Measurements from ENCODE around the gene RFTN1. TPM values are rescaled to one million over a fixed set of nuclear protein-coding genes. Genes with fewer than 3 reads are reported as not detected.

RFTN1 gene
- total and polyA plus RNA-seq, 2 of the 8 experiments (the other 6 are each of a cell fraction or from before 2014, with no cell fraction given) = 4.6 to 6.7 TPM

DNA sequence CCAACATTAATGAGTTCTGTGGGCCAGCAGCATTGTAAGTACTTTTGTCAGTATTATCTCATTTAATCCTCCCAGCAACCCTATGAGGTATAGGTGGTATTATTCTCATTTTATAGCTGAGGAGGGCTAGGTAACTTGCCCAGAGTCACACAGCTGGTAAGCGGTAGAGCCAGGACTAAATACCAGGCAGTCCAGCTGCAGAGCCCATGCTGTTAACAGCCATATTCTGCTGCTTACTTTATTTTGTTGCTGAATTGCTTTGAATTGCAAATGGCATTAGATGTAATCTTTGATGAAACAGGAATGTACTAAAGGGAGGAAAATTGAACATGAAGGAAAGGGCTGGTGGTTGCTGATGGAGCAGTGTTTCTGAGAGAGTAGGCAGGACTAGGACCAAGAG lies 228.9 kb downstream of the RFTN1 start:
- H3K79me1 ChIP-seq (ENCODE audit: low read depth, low read length) = 0 out of 2 replicates have a peak, but pooled peaks cover 3% of the 10 kb centered on the region
- no peaks in the 10 kb centered on the region for H3K4me1 ChIP-seq (replicated peaks in 1 of 4; ENCODE audit: control insufficient read depth in 3 of 4, insufficient read depth in 4 of 4, low read length in 3 of 4)
- H3K23me2 ChIP-seq (ENCODE audit: low read depth, low read length) = no peaks in the 10 kb centered on the region
- no peaks in the 10 kb centered on the region for H3K27me3 ChIP-seq (replicated peaks in 1 of 4; ENCODE audit: control insufficient read depth in 3 of 4, extremely low read depth in 1 of 4, insufficient read depth in 3 of 4, low read length in 3 of 4)
- DNase-seq (ENCODE audit: low read depth in 1 of 2, low spot score in 2 of 2) = no peak
- no peak overlapping the region for H3K9ac ChIP-seq (replicated peaks in 1 of 4; ENCODE audit: extremely low read depth in 1 of 4, low read depth in 3 of 4, low read length in 3 of 4)
- no peak overlapping the region for H3K27ac ChIP-seq (ENCODE audit: low read depth, low read length)
- ChIA-PET CTCF (ENCODE audit: partially characterized antibody) (interaction anchor here (0.8 to 1.7 kb wide), 3 partner anchors 10 to 266 kb away, joined by 3 to 4 read pairs (median 3); no protein-coding TSS in a partner anchor), POLR2A (ENCODE audit: partially characterized antibody) (no interaction called here)
- no peak overlapping the region for H3K18ac ChIP-seq (ENCODE audit: extremely low read depth, low read length)
- no peaks in the 10 kb centered on the region for H3K79me2 ChIP-seq (ENCODE audit: control insufficient read depth in 1 of 2, insufficient read depth in 2 of 2, low read length in 2 of 2)
- H2BK20ac ChIP-seq (ENCODE audit: low read length) = no peak overlapping the region
- no peak overlapping the region for H3K4me2 ChIP-seq (ENCODE audit: insufficient read depth in 1 of 2, low read depth in 2 of 2, low read length in 2 of 2)
- no peak overlapping the region for H2BK12ac ChIP-seq (ENCODE audit: low read depth, low read length)
- H2BK120ac ChIP-seq (replicated peaks; ENCODE audit: low read depth, low read length) = no peak overlapping the region
- no peak for FAIRE-seq
- no peaks in the 10 kb centered on the region for H3K9me3 ChIP-seq (ENCODE audit: insufficient read depth in 2 of 2, low read depth in 1 of 2, low read length in 1 of 2)
- H4K5ac ChIP-seq (ENCODE audit: insufficient read length, low read depth, low read length) = no peak overlapping the region
- H3K4ac ChIP-seq (replicated peaks; ENCODE audit: insufficient read length, low read depth, low read length) = no peak overlapping the region
- no peak overlapping the region for H3K14ac ChIP-seq (ENCODE audit: insufficient read length)
- H3K36me3 ChIP-seq (ENCODE audit: control insufficient read depth in 2 of 4, insufficient read depth in 4 of 4, low read length in 3 of 4) = peaks cover 2 to 21% (median 9%) of the 10 kb centered on the region in 4 experiments; a peak in 6 of 8 replicates
- no peak overlapping the region for H3K23ac ChIP-seq (ENCODE audit: insufficient read length)
- no peak overlapping the region for H4K8ac ChIP-seq (ENCODE audit: extremely low read depth, insufficient read depth, low read length)
- no peak overlapping the region for H4K91ac ChIP-seq (replicated peaks; ENCODE audit: insufficient read length, low read length)
- no peak overlapping the region for H2AFZ ChIP-seq (ENCODE audit: low read length)
- no peak overlapping the region for H2AK5ac ChIP-seq (ENCODE audit: low read depth, low read length)
- H3K56ac ChIP-seq (replicated peaks; ENCODE audit: insufficient read length, low read depth, low read length) = no peak overlapping the region
- no peak overlapping the region for H3K4me3 ChIP-seq (ENCODE audit: extremely low read depth in 1 of 4, insufficient read depth in 2 of 4, low read depth in 3 of 4, low read length in 4 of 4)
- TF ChIP-seq HDAC6 (IDR thresholded peaks at IDR 0.05; ENCODE audit: low read depth, low read length) = no peak
- no peak for TF ChIP-seq CEBPB (IDR thresholded peaks at IDR 0.05; ENCODE audit: low read depth, low read length)
- no peak for TF ChIP-seq GABPA (IDR thresholded peaks at IDR 0.05; ENCODE audit: borderline replicate concordance, insufficient read depth, low read length)
- TF ChIP-seq BRCA1 (IDR thresholded peaks at IDR 0.05; ENCODE audit: low read depth, low read length) = no peak
- no peak for TF ChIP-seq SRF (IDR thresholded peaks at IDR 0.05; ENCODE audit: low read depth, low read length)
- TF ChIP-seq PHF8 (conservative IDR thresholded peaks at IDR 0.05; ENCODE audit: low read depth, low read length) = no peak
- no peak for TF ChIP-seq NRF1 (IDR thresholded peaks at IDR 0.05; ENCODE audit: low read depth, low read length)
- no peak for TF ChIP-seq BCL11A (IDR thresholded peaks at IDR 0.05; ENCODE audit: low read depth in 2 of 2, low read length in 2 of 2)
- TF ChIP-seq, protein P1, sequence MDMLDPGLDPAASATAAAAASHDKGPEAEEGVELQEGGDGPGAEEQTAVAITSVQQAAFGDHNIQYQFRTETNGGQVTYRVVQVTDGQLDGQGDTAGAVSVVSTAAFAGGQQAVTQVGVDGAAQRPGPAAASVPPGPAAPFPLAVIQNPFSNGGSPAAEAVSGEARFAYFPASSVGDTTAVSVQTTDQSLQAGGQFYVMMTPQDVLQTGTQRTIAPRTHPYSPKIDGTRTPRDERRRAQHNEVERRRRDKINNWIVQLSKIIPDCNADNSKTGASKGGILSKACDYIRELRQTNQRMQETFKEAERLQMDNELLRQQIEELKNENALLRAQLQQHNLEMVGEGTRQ (IDR thresholded peaks at IDR 0.05; ENCODE audit: low read length) = no peak
- TF ChIP-seq ZNF274 (IDR thresholded peaks at IDR 0.05; ENCODE audit: borderline replicate concordance, extremely low read depth, low read length) = no peak
- no peak for TF ChIP-seq CTBP2 (IDR thresholded peaks at IDR 0.05; ENCODE audit: borderline replicate concordance, insufficient read depth, insufficient read length, low read length)
- no peak overlapping the region for H2BK5ac ChIP-seq (ENCODE audit: low read depth, low read length)
- no peak overlapping the region for H2BK15ac ChIP-seq (ENCODE audit: low read length)
- H4K20me1 ChIP-seq (replicated peaks in 1 of 2; ENCODE audit: control insufficient read depth in 1 of 2, insufficient read depth in 2 of 2, low read length in 2 of 2) = peaks cover 2% of the 10 kb centered on the region in 2 experiments
- WGBS, 2 experiments (ENCODE audit: extremely low coverage in 1 of 2, insufficient coverage in 1 of 2, insufficient read length in 1 of 2, insufficient replicate concordance in 2 of 2, low coverage in 1 of 2, low lambda C conversion rate in 2 of 2, missing lambda C conversion rate in 1 of 2) = 100% methylated on average over 1 of the region's 1 CpG; no CpG with 5 or more reads in 1 of the 2 experiments

Data from H1 (cell line).